Bronchial epithelial cell (primary cell): Measurements from ENCODE around the gene SMIM32. TPM values are rescaled to one million over a fixed set of nuclear protein-coding genes. Genes with fewer than 3 reads are reported as not detected.

Experiments
- DNase-seq: peaks from one replicate; pipeline ENCODE4 v3.0.0-alpha.2; 2010; ENCODE audit warnings: low read depth
- FAIRE-seq: peaks from 2 replicates; lab custom pipeline; 2011; peaks lifted over from hg19 to GRCh38; lab: Jason Lieb, UNC
- H3K27me3 ChIP-seq: 2 replicates; pipeline ENCODE4 v1.5.1; 2011; ENCODE audit warnings: low read length; ENCODE audit not compliant: control insufficient read depth, insufficient read depth
- H3K36me3 ChIP-seq: 2 replicates; pipeline ENCODE4 v1.5.1; 2011; ENCODE audit warnings: low read length; ENCODE audit not compliant: control insufficient read depth, insufficient read depth
- H3K4me3 ChIP-seq: 2 replicates; pipeline ENCODE4 v1.5.1; 2011; ENCODE audit warnings: mild to moderate bottlenecking, low read depth, low read length, control low read depth
- CTCF ChIP-seq: IDR thresholded peaks from 2 replicates; pipeline ENCODE4 v1.5.1; 2011; ENCODE audit warnings: mild to moderate bottlenecking, moderate library complexity, low read length, control low read depth, inconsistent platforms; ENCODE audit not compliant: insufficient read depth, severe bottlenecking
- total RNA-seq: library from RNA; depleted of rRNA; stranded (reverse); fragments of >200 nt; gene quantifications from 2 replicates; pipeline ENCODE4 v1.2.1, GENCODE V29; 2014

Gene SMIM32
- total RNA-seq, 1 donor from 2014 or later = not detected

- Histone ChIP-seq H3K4me3 (no peak overlapping the region), H3K36me3 (no peaks in the 10 kb centered on the region), H3K27me3 (peaks cover 2% of the 10 kb centered on the region)
- FAIRE-seq (no peak), DNase-seq (no peak)
- no peak for TF ChIP-seq CTCF
These were observed 3.2 kb upstream of the SMIM32 start for GRCh38 chr5:136195971-136196820.

GRCh38 chr5:136194576-136194975, 1.6 kb upstream of the SMIM32 start:
- FAIRE-seq (no peak), DNase-seq (no peak)
- no peak for TF ChIP-seq CTCF
- Histone ChIP-seq H3K4me3 (no peak overlapping the region), H3K27me3 (peaks cover 2% of the 10 kb centered on the region), H3K36me3 (no peaks in the 10 kb centered on the region)

GRCh38 chr5:136193322-136193935, 467 bp upstream of the SMIM32 start:
- no peak for TF ChIP-seq CTCF
- Histone ChIP-seq H3K4me3 (peak overlapping the region; percentile 29), H3K36me3 (no peaks in the 10 kb centered on the region), H3K27me3 (peaks cover 2% of the 10 kb centered on the region)
- no peak for DNase-seq
- FAIRE-seq = no peak

- DNase-seq = no peak
- no peaks in the 10 kb centered on the region for H3K36me3 ChIP-seq
These were observed 892 bp downstream of the SMIM32 start for GRCh38 chr5:136192015-136192525.

GRCh38 chr5:136191304-136192014, 1.5 kb downstream of the SMIM32 start:
- DNase-seq (peak; percentile 55), FAIRE-seq (no peak)
- H3K36me3 ChIP-seq = no peaks in the 10 kb centered on the region
- peaks cover 2% of the 10 kb centered on the region for H3K27me3 ChIP-seq
- no peak for TF ChIP-seq CTCF
- peak overlapping the region; percentile 29 for H3K4me3 ChIP-seq

More at GRCh38 chr5:136192015-136192525, 892 bp downstream of the SMIM32 start:
- TF ChIP-seq CTCF = no peak
- FAIRE-seq = no peak
- peak overlapping the region; percentile 29 for H3K4me3 ChIP-seq
- peaks cover 2% of the 10 kb centered on the region for H3K27me3 ChIP-seq
